HL-60 (cell line): Measurements from ENCODE around the gene ZSWIM6.
A peak's percentile ranks its signal among the peaks of the same experiment; 100 is the strongest.

Experiments used
- DNase-seq, 2 experiments: peaks; one replicate each; pipeline ENCODE4 v3.0.0-alpha.2; 2010 to 2020; ENCODE audit warnings: low read depth in 1 of 2, low spot score in 1 of 2
- H3K27ac ChIP-seq: fragments of 250-450 bp; sonication (Bioruptor Pico); replicated peaks from 2 replicates; pipeline ENCODE4 v1.5.1; 2020; ENCODE audit warnings: mild to moderate bottlenecking, moderate library complexity
- H3K27me3 ChIP-seq: fragments of 250-450 bp; sonication (Bioruptor Pico); 2 replicates; pipeline ENCODE4 v1.5.1; 2021; ENCODE audit warnings: mild to moderate bottlenecking, moderate library complexity; ENCODE audit not compliant: insufficient read depth, poor library complexity, severe bottlenecking
- H3K4me3 ChIP-seq: replicated peaks from 2 replicates; pipeline ENCODE4 v1.5.1; 2011; ENCODE audit warnings: mild to moderate bottlenecking, control low read depth, low read length; ENCODE audit not compliant: insufficient read depth
- CTCF ChIP-seq: IDR thresholded peaks from one replicate; pipeline ENCODE4 v1.5.1; 2011; ENCODE audit warnings: low read length, control low read depth, inconsistent platforms; ENCODE audit not compliant: insufficient read depth
- GABPA ChIP-seq: IDR thresholded peaks from 2 replicates; pipeline ENCODE4 v1.6.1; 2012; ENCODE audit warnings: low read depth
- POLR2AphosphoS5 ChIP-seq: IDR thresholded peaks from 2 replicates; pipeline ENCODE4 v1.6.1; 2012; ENCODE audit warnings: low read depth
- REST ChIP-seq: IDR thresholded peaks from 2 replicates; pipeline ENCODE4 v1.6.1; 2012; ENCODE audit warnings: low read depth; ENCODE audit not compliant: insufficient replicate concordance
- SPI1 ChIP-seq: IDR thresholded peaks from 2 replicates; pipeline ENCODE4 v1.6.1; 2012; ENCODE audit warnings: low read depth, mild to moderate bottlenecking, borderline replicate concordance

Gene ZSWIM6

GRCh38 chr5:61311836-61312808 is 19.9 kb upstream of the ZSWIM6 start:
- H3K27me3 ChIP-seq = no peaks in the 10 kb centered on the region
- TF ChIP-seq SPI1 (no peak), POLR2AphosphoS5 (no peak), GABPA (no peak), REST (no peak), CTCF (no peak)
- no peak overlapping the region for H3K27ac ChIP-seq

GRCh38 chr5:61313960-61314681 is 17.9 kb upstream of the ZSWIM6 start:
- Histone ChIP-seq H3K27ac (no peak overlapping the region), H3K27me3 (no peaks in the 10 kb centered on the region), H3K4me3 (no peak overlapping the region)
- DNase-seq = peak in 1 of 2 experiments; percentile 3
- TF ChIP-seq CTCF (no peak), SPI1 (no peak)

More at GRCh38 chr5:61311836-61312808, 19.9 kb upstream of the ZSWIM6 start:
- no peak for DNase-seq
- H3K4me3 ChIP-seq = no peak overlapping the region

- DNase-seq = no peak
- TF ChIP-seq REST (no peak), CTCF (no peak), GABPA (no peak), SPI1 (no peak)
- Histone ChIP-seq H3K27me3 (no peaks in the 10 kb centered on the region), H3K27ac (no peak overlapping the region), H3K4me3 (no peak overlapping the region)
Measured at GRCh38 chr5:61318376-61318775, 13.7 kb upstream of the ZSWIM6 start.
